K562 (cell line): ENCODE data around the gene MROH8. TPM values are rescaled to one million over a fixed set of nuclear protein-coding genes. Genes with fewer than 3 reads are reported as not detected.

Source experiments
- ATAC-seq: fragments of 200-7000 bp; cut with Tn5 transposase; 3 replicates; pipeline ENCODE4 v1.9.1; 2020; ENCODE audit warnings: moderate library complexity
- BruUV-seq: library from RNA; stranded (reverse); fragments of 400-500 nt; replicated peaks from 2 replicates; lab custom pipeline; 2021; lab: Mats Ljungman, UMichigan
- CTCF ChIA-PET: fragments of 300-600 bp; formaldehyde crosslinking; extraction: SDS; loops from one replicate; lab custom pipeline; 2021; ENCODE audit warnings: low intra/inter-chr PET ratio; lab: Yijun Ruan, JAX
- POLR2A ChIA-PET: fragments of 300-600, 350-650 bp; sonication (Branson Sonifier 250); formaldehyde crosslinking; extraction: SDS; loops from one replicate; lab custom pipeline; 2021; ENCODE audit warnings: antibody characterized with exemption, inconsistent platforms; lab: Yijun Ruan, JAX
- DNase-seq, 4 experiments: peaks; one replicate each; pipeline versions ENCODE4 v3.0.0 to v3.0.0-alpha.2; 2011 to 2018; ENCODE audit warnings: low spot score in 3 of 4, mixed read lengths in 3 of 4; ENCODE audit errors: extremely low read depth in 1 of 4
- FAIRE-seq: peaks from 2 replicates; lab custom pipeline; 2011; peaks lifted over from hg19 to GRCh38; lab: Jason Lieb, UNC
- H2AFZ ChIP-seq: 2 replicates; pipeline ENCODE4 v1.6.0; 2011; ENCODE audit warnings: low read depth, low read length, control low read depth, inconsistent platforms
- H3K27ac ChIP-seq: fragments of 200-600 bp; 3 replicates; pipeline ENCODE4 v1.8.0; 2011; ENCODE audit warnings: low read depth, mild to moderate bottlenecking, control low read depth, inconsistent platforms, low read length, moderate library complexity, mixed read lengths; ENCODE audit errors: extremely low read depth
- H3K27me3 ChIP-seq, 2 experiments: fragments of 300-600 bp in 1 of 2; 2 replicates in 1 of 2; 3 replicates in 1 of 2; pipeline versions ENCODE4 v1.6.0 to v1.8.0; 2011; ENCODE audit warnings: inconsistent platforms in 2 of 2, low read length in 2 of 2, mild to moderate bottlenecking in 1 of 2, mixed read lengths in 1 of 2, moderate library complexity in 1 of 2; ENCODE audit not compliant: control insufficient read depth in 2 of 2, insufficient read depth in 2 of 2
- H3K36me3 ChIP-seq: fragments of 300-600 bp; 3 replicates; pipeline ENCODE4 v1.8.0; 2011; ENCODE audit warnings: mild to moderate bottlenecking, low read length, inconsistent platforms; ENCODE audit not compliant: control insufficient read depth, insufficient read depth
- H3K4me1 ChIP-seq, 2 experiments: fragments of 200-600 bp in 1 of 2; replicated peaks in 1 of 2; 2 replicates in 1 of 2; 3 replicates in 1 of 2; pipeline versions ENCODE4 v1.5.1 to v1.8.0; 2011; ENCODE audit warnings: inconsistent platforms in 2 of 2, low read length in 2 of 2, mild to moderate bottlenecking in 1 of 2, mixed read lengths in 1 of 2, moderate library complexity in 1 of 2; ENCODE audit not compliant: control insufficient read depth in 2 of 2, insufficient read depth in 2 of 2
- H3K4me2 ChIP-seq: 2 replicates; pipeline ENCODE4 v1.6.1; 2011; ENCODE audit warnings: low read length, control low read depth, inconsistent platforms, mixed read lengths; ENCODE audit not compliant: insufficient read depth
- H3K4me3 ChIP-seq: fragments of 200-600 bp; sonication (generic), shearing (Covaris generic); 2 replicates; pipeline ENCODE4 v1.5.1; 2016; ENCODE audit warnings: control low read depth, inconsistent platforms
- H3K79me2 ChIP-seq: fragments of 200-600 bp; 3 replicates; pipeline ENCODE4 v1.8.0; 2011; ENCODE audit warnings: low read length, inconsistent platforms; ENCODE audit not compliant: control insufficient read depth, insufficient read depth
- H3K9ac ChIP-seq, 2 experiments: 2 replicates each; pipeline versions ENCODE4 v1.6.0 to v1.6.1; 2011; ENCODE audit warnings: low read depth in 2 of 2, low read length in 2 of 2, control low read depth in 1 of 2, inconsistent platforms in 1 of 2, mild to moderate bottlenecking in 1 of 2, mixed read lengths in 1 of 2; ENCODE audit not compliant: insufficient read depth in 1 of 2
- H3K9me1 ChIP-seq: one replicate; pipeline ENCODE4 v1.6.0; 2011; ENCODE audit warnings: inconsistent platforms, mild to moderate bottlenecking, low read length, moderate library complexity; ENCODE audit not compliant: control insufficient read depth, insufficient read depth
- H3K9me3 ChIP-seq: replicated peaks from 2 replicates; pipeline ENCODE4 v1.5.1; 2011; ENCODE audit warnings: low read depth, low read length, inconsistent platforms; ENCODE audit not compliant: control insufficient read depth, insufficient read depth
- H4K20me1 ChIP-seq: replicated peaks from 2 replicates; pipeline ENCODE4 v1.6.1; 2011; ENCODE audit warnings: low read length, inconsistent platforms, mixed read lengths; ENCODE audit not compliant: control insufficient read depth, insufficient read depth
- BRD9 ChIP-seq: fragments of 450-650 bp; IDR thresholded peaks from 2 replicates; pipeline ENCODE4 v1.6.1; 2018; ENCODE audit warnings: low read depth; ENCODE audit not compliant: partially characterized antibody
- CAMTA2 ChIP-seq: fragments of 250-450 bp; sonication (Bioruptor Pico); conservative IDR thresholded peaks from 2 replicates; pipeline ENCODE4 v1.5.1; 2022
- CEBPG ChIP-seq, 3 experiments: fragments of 200-800 bp in 1 of 3; sonication (Bioruptor generic) in 1 of 3; sonication (generic) in 1 of 3; formaldehyde crosslinking in 1 of 3; IDR thresholded peaks in 2 of 3; conservative IDR thresholded peaks in 1 of 3; 2 replicates each; pipeline versions ENCODE4 v1.6.1 to v1.8.0; 2016 to 2022; ENCODE audit warnings: missing compliant biosample characterization in 2 of 3, missing genetic modification characterization in 2 of 3, mild to moderate bottlenecking in 1 of 3, missing genetic modification reagents in 1 of 3
- RBM34 ChIP-seq: fragments of 200-400 bp; formaldehyde crosslinking; IDR thresholded peaks from 2 replicates; pipeline ENCODE4 v1.6.1; 2018; ENCODE audit warnings: low read length, borderline replicate concordance; ENCODE audit not compliant: insufficient read depth
- TEAD2 ChIP-seq: fragments of 450-650 bp; IDR thresholded peaks from 2 replicates; pipeline ENCODE4 v1.6.1; 2016; ENCODE audit warnings: missing genetic modification characterization, control low read depth, missing compliant biosample characterization
- ZNF75A ChIP-seq: fragments of 450-650 bp; formaldehyde crosslinking; IDR thresholded peaks from 2 replicates; pipeline ENCODE4 v1.4.0; 2020; ENCODE audit warnings: mild to moderate bottlenecking
- ZNF785 ChIP-seq: fragments of 250-450 bp; sonication (Bioruptor Pico); IDR thresholded peaks from 2 replicates; pipeline ENCODE4 v1.4.0; 2020; ENCODE audit warnings: mild to moderate bottlenecking
- whole genome bisulfite sequencing: fragments of 100-300 bp; shearing (Covaris generic); methylation state at CpG from one replicate; pipeline ENCODE4 v1.1.6; 2016; ENCODE audit warnings: low coverage, mixed read lengths; ENCODE audit not compliant: insufficient coverage; ENCODE audit errors: missing lambda C conversion rate; 5-methylcytosine and 5-hydroxymethylcytosine counted together
- in situ Hi-C: fragments of 300-500 bp; cut with MboI; formaldehyde crosslinking; loops from 4 replicates; pipeline ENCODE4 v1.15.0; 2018; ENCODE audit warnings: inconsistent platforms, mixed read lengths
- intact Hi-C: fragments of 100-400 bp; cut with micrococcal nuclease; formaldehyde crosslinking; loops from 2 replicates; pipeline ENCODE4 v1.14.2; 2022
- polyA plus RNA-seq, 8 experiments: library from polyadenylated mRNA; depleted of rRNA in 4 of 8; stranded (reverse) in 5 of 8; unstranded in 3 of 8; fragments of >200 nt; fragmentation: Nextera tagmentation in 2 of 8; fragmentation: Illumina TruSeq in 1 of 8; extraction: Ambion mirVana in 2 of 8; extraction: Trizol in 1 of 8; gene quantifications; 2 replicates each; pipeline versions ENCODE4 v1.2.1 to v1.2.3, GENCODE V29; 2011 to 2014; ENCODE audit warnings: inconsistent platforms in 1 of 8, missing spikeins in 1 of 8
- total RNA-seq, 7 experiments: library from RNA; depleted of rRNA in 6 of 7; stranded (reverse); fragments of >200 nt in 6 of 7; fragmentation: Illumina TruSeq in 2 of 7; extraction: Trizol in 2 of 7; gene quantifications; 2 replicates each; pipeline versions ENCODE4 v1.2.1 to v1.2.3, GENCODE V29; 2011 to 2021; ENCODE audit warnings: low replicate concordance in 1 of 7
- TF ChIP-seq, protein P1 (sequence below): fragments of 450-650 bp; IDR thresholded peaks from one replicate; pipeline ENCODE4 v1.6.1; 2018; ENCODE audit warnings: mild to moderate bottlenecking, moderate library complexity; ENCODE audit not compliant: partially characterized antibody
- TF ChIP-seq, protein P2 (sequence below): sonication (generic); formaldehyde crosslinking; IDR thresholded peaks from 2 replicates; pipeline ENCODE4 v1.8.0; 2023; ENCODE audit warnings: mild to moderate bottlenecking, missing genetic modification reagents
- TF ChIP-seq, protein P3 (sequence below): IDR thresholded peaks from 2 replicates; pipeline ENCODE4 v1.6.1; 2016; ENCODE audit warnings: missing genetic modification characterization, missing compliant biosample characterization

The MROH8 gene
- total and polyA plus RNA-seq, 9 of the 15 experiments (the other 6 are each of a cell fraction or from before 2014, with no cell fraction given) = 0.21 to 1.5 (median 0.78) TPM

DNA sequence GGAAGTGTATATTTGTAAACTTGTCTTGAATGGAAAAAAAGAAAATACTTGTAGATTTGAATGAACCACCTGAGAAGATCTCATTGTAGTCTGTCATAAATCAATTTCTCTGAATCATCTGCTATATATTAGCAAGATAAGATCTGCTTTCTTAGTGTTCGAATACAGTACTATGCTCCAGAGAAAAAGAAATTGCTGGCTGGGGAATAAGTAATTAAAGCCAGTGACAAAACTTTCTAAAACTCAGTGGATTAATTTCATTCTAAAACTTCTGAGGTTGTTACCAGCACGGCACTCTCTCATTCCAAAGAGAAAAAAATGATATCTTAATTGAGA is 22.4 kb upstream of the MROH8 start:
- intact Hi-C loops (loop anchor here (1.0 kb wide), 1 partner anchor 333 kb away; no protein-coding TSS in a partner anchor), in situ Hi-C loops (no loop called here)
- Histone ChIP-seq H3K4me2 (no peak overlapping the region), H3K9me3 (no peaks in the 10 kb centered on the region), H4K20me1 (peaks cover 15% of the 10 kb centered on the region), H3K27me3 (no peaks in the 10 kb centered on the region), H3K27ac (no peak overlapping the region), H3K36me3 (peaks cover 98% of the 10 kb centered on the region), H2AFZ (no peak overlapping the region), H3K4me3 (no peak overlapping the region), H3K9me1 (no peaks in the 10 kb centered on the region), H3K9ac (no peak overlapping the region), H3K4me1 (no peaks in the 10 kb centered on the region), H3K79me2 (peaks cover 34% of the 10 kb centered on the region)
- ChIA-PET CTCF (interaction anchor here (1.9 kb wide), 1 partner anchor 332 kb away, joined by 14 read pairs; no protein-coding TSS in a partner anchor), POLR2A (interaction anchor here (1.2 kb wide), 1 partner anchor 12 kb away, joined by 4 read pairs; no protein-coding TSS in a partner anchor)
- TF ChIP-seq ZNF75A (no peak), RBM34 (no peak), ZNF785 (CRISPR knock-in tag) (no peak), CAMTA2 (no peak), TEAD2 (tag) (no peak), CEBPG (CRISPR knock-in tag; IDR thresholded peaks at IDR 0.05) (no peak), CEBPG (tag; conservative IDR thresholded peaks at IDR 0.05 in 1 of 2, IDR thresholded peaks at IDR 0.05 in 1 of 2) (no peak), BRD9 (no peak)
- TF ChIP-seq, protein P1, sequence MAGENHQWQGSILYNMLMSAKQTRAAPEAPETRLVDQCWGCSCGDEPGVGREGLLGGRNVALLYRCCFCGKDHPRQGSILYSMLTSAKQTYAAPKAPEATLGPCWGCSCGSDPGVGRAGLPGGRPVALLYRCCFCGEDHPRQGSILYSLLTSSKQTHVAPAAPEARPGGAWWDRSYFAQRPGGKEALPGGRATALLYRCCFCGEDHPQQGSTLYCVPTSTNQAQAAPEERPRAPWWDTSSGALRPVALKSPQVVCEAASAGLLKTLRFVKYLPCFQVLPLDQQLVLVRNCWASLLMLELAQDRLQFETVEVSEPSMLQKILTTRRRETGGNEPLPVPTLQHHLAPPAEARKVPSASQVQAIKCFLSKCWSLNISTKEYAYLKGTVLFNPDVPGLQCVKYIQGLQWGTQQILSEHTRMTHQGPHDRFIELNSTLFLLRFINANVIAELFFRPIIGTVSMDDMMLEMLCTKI = no peak
- TF ChIP-seq, protein P2, sequence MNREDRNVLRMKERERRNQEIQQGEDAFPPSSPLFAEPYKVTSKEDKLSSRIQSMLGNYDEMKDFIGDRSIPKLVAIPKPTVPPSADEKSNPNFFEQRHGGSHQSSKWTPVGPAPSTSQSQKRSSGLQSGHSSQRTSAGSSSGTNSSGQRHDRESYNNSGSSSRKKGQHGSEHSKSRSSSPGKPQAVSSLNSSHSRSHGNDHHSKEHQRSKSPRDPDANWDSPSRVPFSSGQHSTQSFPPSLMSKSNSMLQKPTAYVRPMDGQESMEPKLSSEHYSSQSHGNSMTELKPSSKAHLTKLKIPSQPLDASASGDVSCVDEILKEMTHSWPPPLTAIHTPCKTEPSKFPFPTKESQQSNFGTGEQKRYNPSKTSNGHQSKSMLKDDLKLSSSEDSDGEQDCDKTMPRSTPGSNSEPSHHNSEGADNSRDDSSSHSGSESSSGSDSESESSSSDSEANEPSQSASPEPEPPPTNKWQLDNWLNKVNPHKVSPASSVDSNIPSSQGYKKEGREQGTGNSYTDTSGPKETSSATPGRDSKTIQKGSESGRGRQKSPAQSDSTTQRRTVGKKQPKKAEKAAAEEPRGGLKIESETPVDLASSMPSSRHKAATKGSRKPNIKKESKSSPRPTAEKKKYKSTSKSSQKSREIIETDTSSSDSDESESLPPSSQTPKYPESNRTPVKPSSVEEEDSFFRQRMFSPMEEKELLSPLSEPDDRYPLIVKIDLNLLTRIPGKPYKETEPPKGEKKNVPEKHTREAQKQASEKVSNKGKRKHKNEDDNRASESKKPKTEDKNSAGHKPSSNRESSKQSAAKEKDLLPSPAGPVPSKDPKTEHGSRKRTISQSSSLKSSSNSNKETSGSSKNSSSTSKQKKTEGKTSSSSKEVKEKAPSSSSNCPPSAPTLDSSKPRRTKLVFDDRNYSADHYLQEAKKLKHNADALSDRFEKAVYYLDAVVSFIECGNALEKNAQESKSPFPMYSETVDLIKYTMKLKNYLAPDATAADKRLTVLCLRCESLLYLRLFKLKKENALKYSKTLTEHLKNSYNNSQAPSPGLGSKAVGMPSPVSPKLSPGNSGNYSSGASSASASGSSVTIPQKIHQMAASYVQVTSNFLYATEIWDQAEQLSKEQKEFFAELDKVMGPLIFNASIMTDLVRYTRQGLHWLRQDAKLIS (CRISPR knock-in tag) = no peak
- TF ChIP-seq, protein P3, sequence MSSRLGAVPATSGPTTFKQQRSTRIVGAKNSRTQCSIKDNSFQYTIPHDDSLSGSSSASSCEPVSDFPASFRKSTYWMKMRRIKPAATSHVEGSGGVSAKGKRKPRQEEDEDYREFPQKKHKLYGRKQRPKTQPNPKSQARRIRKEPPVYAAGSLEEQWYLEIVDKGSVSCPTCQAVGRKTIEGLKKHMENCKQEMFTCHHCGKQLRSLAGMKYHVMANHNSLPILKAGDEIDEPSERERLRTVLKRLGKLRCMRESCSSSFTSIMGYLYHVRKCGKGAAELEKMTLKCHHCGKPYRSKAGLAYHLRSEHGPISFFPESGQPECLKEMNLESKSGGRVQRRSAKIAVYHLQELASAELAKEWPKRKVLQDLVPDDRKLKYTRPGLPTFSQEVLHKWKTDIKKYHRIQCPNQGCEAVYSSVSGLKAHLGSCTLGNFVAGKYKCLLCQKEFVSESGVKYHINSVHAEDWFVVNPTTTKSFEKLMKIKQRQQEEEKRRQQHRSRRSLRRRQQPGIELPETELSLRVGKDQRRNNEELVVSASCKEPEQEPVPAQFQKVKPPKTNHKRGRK = no peak
- FAIRE-seq (no peak), ATAC-seq (no peak), DNase-seq (no peak)
- BruUV-seq = no TSS peak
- 86% methylated on average over 2 of the region's 2 CpGs for WGBS
